NCI-H1092 (cell line): ENCODE data around the gene WDR62.
A peak's percentile ranks its signal among the peaks of the same experiment; 100 is the strongest.
"Not testable (repeated sequence)": the region's sequence is repeated elsewhere in the genome, so short reads cannot be mapped to it uniquely, and the experiment has no call there.

Experiments used
- DNase-seq: peaks from one replicate; lab custom pipeline; 2025; lab: John Stamatoyannopoulos, UW

Gene WDR62

DNA sequence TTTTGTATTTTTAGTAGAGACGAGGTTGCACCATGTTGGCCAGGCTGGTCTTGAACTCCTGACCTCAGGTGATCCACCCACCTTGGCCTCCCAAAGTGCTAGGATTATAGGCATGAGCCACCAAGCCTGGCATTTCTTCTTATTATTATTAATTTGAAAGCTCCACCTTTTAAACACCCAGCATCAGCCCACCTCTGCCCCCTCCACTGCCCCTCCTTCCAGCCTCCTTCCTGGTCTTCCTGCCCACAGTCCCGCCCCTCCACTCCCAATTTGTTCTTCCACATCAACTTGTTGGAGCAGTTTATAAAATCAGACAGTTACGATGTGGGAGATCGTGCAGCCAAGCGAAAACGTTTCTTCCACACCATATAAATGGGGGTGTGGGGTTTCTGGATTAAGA lies 14.2 kb upstream of the WDR62 start:
- DNase-seq = no peak

DNA sequence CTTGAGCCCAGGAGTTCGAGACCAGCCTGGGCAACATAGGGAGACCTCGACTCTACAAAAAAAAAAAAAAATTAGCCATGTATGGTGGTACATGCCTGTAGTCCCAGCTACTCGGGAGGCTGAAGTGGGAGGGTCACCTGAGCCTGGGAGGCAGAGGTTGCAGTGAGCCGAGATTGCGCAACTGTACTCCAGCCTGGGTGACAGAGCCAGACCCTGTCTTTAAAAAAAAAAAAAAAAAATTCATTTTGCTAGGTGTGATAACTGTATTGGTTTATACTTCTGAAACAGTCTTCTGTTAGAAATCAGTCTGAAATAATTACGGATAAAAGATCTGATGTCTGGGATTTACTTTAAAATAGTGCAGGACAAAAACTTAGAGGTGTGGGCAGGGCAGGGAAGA lies 13.6 kb upstream of the WDR62 start:
- not testable (repeated sequence) for DNase-seq

DNA sequence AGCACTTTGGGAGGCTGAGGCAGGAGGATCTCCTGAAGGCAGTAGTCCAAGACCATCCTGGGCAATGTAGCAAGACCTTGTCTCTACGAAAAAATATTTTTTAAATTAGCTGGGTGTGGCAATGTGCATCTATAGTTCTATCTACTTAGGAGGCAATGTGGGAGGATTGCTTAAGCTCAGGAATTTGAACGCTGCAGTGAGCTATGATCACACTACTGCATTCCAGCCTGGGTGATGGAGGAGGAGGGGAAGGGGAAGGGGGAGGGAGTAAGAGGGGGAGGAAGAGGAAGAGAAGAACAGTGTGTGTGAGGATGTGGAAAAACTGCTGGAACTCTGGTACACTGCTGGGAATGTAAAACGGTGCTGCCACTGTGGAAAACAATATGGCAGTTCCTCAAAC lies 12.9 kb upstream of the WDR62 start:
- DNase-seq = no peak

DNA sequence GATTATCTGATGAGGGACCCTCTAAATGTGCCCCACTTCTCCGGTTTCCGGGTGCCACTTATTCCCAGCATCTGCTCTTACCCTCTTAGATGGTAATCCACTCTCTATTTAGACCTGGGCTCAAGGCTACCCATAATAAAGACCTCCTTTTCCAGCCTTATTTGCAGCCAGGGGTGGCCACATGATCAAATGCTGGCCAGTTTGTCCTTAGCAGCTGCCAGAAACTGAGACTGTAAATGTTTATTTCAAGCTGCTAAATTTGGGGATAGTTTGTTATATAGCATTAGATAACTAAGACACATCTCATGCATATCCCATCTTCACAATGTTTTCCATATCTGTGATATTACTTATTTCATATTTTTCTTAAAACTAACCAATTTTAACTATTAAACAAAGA lies 10.7 kb upstream of the WDR62 start:
- no peak for DNase-seq

DNA sequence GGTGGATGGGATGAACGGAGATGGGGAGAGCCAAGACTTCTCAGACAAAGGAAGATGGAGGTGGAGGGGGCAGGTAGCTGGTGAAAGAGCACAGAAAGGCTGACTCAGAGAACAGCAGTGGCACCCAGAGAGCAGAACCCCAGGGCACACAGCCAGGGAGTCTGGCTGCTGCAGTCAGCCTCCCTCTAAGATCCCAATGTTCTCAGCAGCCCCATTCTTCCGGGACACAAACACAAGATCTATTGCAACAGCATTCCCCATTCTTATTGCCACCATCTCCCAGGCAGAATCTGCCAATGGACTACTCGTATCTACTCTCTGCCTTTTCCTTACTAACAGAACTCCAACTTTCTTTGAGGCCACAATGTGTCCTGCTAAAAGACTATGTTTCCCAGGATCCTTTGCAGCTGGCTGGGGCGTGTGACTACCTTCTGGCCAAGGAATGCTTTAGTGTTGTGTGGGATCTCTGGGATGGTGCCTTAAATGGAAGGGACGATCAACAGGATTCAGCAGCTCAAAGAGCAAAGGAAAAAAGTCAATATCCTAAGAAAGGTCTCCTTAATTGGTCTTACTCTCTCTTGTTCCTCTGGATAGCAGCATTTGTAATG lies 8.2 kb upstream of the WDR62 start:
- DNase-seq = no peak

DNA sequence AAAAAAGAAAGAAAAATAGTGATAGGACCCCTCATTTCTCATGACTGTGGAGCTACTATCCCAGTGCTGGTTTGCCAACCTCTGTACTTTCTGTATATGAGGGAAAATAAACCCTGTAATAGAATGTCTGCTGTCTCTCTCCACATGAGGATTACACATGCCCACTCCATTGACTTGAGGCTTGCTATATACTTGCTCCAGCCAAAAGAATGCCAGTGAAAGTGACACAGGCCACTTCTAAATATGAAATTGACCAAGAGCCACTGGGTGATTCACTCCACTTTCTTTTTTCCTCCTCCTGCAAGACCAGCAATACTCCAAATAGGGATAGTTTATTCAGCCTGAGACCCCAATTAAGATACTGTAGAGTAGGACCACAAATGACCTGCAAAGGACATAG lies 6.9 kb upstream of the WDR62 start:
- DNase-seq = no peak

DNA sequence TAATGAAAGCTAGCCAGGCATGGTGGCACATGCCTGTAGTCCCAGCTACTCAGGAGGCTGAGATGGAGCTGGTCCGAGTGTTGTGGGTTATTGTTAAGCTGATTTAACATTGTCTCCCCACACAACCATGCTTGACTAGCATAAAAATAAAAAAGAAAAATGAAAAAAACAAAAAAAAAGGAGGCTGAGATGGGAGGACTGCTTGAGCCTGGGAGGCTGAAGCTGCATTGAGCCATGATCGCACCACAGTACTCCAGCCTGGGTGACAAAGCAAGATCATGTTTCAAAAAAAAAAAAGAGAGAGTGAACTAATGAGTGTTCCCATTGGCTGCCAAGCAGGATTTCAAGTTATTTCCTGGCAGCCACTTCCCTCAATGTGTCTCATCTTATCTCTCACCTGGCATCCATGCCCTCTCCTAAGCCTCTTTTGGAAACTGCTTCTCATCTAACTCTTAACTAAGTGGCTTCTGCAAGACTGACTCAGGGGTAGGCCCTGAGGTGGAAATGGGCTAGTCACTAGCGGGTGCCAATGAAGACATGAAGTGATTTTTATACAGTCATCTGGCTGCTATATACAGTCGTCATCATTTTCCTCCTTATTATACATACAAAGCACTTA lies 5.5 kb upstream of the WDR62 start:
- no peak for DNase-seq

DNA sequence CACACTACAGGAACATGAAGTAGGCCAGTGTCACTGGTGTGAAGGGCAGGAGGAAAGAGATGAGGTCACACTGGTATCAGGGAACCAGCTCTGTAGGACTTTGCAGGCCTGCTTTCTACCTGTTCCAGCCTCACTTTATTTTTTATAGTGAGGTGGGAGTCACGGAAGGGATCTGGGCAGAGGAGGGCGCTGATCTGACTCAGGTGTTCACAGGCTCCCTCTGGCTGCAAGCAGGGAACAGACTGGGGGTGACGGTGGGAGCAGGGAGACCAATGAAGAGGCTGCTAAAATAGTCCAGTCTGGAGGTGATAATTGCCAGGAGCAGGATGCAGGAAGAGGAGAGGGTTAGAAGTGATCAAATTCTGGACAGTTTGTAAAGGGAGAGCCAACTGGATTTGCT lies 3.5 kb upstream of the WDR62 start:
- DNase-seq = no peak

DNA sequence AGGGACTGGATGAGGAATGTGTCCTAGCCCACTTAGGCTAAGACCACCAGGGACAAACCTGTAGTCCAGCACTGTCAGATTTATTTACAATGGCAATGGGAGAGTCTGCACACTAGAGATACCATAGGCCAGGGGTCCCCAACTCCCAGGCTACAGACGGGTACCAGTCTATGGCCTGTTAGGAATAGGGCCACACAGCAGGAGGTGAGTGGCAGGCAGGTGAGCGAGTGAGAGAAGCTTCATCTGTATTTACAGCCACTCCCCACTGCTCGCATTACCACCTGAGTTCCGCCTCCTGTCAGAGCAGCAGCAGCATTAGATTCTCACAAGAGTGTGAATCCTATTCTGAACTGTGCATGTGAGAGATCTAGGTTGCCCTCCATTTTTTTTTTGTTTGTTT lies 3.1 kb upstream of the WDR62 start:
- DNase-seq = no peak

DNA sequence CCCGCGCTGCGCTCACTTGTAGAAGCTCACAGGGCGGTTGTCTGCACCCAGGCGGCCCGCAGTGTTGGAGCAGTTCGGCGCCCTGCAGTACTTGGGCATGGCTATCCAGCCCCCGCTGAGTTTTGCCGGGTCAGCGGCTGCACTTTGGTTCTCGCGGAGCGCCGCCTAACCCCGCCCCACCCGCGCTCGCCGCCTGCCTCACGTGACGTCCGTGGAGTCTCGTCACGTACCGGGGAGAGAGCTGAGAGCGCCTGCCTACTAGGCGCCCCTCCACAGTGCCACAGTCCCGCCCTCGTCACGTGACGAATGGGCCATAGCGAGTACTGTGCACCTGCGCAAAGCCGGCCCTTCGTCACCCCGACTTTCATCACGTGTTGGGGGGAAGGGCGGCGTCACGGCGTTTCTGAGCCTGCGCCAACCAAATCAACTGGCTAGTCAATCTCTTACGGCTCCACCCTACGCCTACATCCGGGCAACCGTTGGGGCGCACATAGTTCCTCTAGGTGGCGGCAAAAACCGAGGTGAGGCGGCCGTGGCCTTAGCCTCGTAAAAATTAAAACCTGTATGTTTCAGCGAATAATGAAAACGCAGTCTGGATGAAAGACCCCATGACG lies 471 bp upstream of the WDR62 start, which contains the start of gene THAP8:
Gene THAP8 (minus strand): TSS at position 167 of the 614 bp plus-strand sequence. CDS start 68 bp downstream, at position 99.
- DNase-seq = peak; percentile 93

DNA sequence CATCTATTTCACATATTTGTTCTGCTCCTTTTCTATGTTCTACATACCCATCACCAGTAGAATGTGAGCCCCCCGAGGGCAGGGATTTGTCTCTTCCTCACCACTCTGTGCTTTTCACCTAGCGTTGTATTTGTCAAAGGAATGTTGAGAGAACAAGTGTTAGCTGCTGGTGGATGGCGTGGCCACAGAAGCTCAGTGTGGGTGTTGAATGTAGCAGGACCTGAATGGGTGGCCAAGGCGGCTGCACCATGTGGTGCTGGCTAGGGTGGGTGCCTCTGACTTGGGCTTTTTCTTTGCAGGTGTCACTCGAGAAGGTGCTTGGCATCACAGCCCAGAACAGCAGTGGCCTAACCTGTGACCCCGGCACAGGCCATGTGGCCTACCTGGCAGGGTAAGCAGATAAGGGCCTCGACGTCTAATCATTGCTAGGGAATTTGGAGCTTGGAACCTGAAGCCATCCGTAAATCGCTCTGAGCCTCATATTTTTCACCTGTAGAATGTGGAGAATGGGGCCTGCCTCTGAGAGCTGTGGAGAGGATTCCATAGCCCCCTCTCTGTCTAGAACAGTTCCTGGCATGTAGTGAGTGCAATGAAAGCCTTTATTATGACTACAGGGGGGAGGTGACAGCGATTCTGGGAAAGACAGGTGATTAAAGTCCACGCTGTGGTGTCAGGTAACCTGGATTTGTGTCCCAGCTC lies 3.9 kb downstream of the WDR62 start:
- DNase-seq = no peak

DNA sequence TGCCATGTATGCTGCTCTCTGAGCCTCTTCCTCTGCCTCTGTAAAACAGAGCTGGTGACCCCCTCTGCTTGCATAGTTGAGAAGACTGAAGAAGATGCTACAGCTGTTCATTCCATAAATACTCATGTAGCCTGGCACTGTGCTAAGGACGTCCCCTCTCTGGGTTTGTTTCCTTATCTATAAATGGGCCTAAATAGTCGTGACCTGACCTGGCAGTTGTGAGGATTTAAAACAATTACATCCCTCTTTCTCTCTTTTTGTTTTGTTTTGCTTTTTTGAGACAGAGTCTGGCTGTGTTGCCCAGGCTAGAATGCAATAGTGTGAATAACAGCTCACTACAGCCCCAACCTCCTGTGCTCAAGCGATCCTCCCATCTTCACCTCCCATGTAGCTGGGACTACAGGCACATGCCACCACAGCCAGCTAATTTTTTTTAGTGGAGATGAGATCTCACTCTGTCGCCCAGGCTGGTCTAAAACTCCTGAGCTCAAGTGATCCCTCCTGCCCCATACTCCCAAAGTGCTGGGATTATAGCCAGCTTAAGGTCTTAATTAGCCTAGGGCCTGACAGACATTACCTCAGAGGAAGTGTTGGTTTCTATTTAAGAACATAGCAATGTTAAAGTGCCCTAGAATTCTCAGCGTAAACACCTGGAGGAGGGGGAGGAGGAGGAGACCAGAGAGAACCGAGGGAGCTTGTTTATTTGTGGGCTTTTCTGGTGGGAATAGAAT lies 4.6 kb downstream of the WDR62 start:
- no peak for DNase-seq

DNA sequence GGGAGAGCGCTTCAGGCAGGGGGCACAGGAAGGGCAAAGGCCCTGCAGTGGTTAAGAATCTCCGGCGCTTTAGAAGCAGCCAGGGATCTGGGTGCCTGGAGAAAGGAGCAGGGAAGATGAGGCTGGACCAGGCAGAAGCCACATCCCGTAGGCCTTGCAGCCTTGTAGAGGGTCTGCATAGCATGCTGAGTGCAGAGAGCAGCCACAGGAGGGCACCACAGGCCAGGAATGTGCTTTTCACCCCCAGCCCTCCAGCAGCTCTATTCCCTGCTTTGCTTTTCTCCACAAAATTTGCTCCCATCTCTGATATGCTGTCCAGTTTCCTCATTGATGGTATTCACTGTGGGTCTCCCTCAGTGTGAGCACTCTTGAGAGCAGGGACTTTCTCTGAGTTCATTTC lies 5.7 kb downstream of the WDR62 start:
- DNase-seq = no peak

DNA sequence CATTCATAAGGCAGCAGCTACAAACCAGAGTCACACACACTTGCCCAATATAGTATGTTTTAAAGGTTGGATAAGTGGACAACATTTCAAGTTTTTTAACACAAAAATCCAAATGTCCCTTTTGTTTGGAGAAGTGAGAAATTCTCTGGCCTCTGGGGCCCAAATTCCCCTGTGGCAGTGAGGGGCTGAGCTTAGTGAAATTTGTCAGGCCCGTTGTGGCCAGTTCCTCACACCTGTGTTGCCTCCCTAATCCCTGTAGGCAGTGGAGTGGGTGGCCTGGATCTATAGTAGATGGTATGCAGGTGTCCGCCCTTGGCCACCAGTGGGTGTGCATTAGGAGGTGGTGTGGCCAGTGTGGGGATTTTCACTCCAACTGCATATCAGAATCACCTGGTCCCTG lies 6.7 kb downstream of the WDR62 start:
- no peak for DNase-seq

DNA sequence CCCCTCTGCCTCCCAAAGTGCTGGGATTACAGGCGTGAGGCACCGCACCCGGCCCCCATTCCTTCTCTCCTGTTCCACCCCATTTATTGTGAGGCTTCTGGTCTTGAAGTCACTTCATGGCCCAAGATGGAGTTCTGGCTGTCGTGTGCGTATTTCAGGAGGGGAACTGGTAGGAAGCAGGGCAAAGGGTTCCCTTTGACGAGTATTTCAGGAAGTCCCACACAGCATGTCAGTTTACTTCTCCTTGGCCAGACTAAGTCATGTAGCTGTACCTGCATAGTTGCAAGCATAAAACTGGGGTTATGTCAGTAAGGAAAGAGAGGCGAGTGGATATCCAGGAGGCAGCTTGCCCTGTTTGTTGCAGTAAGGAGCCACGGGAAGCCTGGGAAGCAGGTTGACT lies 10.1 kb downstream of the WDR62 start:
- no peak for DNase-seq

DNA sequence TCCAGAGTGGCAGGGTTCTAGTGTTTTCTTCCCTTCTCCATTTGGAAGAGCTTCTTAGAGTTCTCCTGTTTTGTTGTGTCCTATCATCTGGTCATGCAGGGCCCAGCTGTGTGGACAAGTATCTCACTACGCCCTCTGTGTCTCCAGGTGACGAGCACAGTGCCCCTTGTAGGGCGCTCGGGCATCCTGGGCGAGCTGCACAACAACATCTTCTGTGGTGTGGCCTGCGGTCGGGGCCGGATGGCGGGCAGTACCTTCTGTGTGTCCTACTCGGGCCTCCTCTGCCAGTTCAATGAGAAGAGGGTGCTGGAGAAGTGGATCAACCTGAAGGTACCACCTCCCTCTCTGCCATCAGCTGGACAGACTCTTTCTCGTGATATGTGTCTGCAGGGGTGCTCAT lies 13.0 kb downstream of the WDR62 start:
- DNase-seq = no peak

DNA sequence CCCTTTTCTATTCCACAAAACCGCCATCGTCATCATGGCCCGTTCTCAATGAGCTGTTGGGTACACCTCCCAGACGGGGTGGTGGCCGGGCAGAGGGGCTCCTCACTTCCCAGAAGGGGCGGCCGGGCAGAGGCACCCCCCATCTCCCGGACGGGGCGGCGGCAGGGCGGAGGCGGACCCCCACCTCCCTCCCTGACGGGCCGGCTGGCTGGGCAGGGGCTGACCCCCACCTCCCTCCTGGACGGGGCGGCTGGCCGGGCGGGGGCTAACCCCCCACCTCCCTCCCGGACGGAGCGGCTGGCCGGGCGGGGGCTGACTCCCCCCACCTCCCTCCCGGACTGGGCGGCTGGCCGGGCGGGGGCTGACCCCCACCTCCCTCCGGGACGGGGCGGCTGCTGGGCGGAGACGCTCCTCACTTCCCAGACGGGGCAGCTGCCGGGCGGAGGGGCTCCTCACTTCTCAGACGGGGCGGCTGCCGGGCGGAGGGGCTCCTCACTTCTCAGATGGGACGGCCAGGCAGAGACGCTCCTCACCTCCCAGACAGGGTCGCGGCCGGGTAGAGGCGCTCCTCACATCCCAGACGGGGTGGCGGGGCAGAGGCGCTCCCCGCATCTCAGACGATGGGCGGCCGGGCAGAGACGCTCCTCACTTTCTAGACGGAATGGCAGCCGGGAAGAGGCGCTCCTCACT lies 14.3 kb downstream of the WDR62 start:
- not testable (repeated sequence) for DNase-seq

DNA sequence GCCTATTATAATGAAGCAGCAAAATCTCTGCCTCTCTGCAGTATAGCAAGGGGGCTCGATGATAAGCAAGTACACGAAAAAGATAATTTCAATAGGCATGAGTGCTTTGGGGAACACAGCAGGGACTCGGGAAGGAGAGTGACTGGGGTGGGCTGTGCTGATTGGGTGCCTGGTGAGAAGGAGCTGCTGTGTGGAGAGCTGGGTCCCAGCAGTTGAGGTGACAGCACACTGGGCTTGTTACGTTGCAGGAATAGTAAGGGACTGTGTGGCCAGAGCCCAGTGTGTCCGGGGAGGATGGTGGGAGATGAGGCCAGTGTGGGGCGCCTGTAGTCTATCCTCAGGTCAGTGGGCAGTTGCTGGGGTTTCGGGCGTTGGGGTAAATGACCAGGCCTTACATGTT lies 17.4 kb downstream of the WDR62 start:
- DNase-seq = no peak

DNA sequence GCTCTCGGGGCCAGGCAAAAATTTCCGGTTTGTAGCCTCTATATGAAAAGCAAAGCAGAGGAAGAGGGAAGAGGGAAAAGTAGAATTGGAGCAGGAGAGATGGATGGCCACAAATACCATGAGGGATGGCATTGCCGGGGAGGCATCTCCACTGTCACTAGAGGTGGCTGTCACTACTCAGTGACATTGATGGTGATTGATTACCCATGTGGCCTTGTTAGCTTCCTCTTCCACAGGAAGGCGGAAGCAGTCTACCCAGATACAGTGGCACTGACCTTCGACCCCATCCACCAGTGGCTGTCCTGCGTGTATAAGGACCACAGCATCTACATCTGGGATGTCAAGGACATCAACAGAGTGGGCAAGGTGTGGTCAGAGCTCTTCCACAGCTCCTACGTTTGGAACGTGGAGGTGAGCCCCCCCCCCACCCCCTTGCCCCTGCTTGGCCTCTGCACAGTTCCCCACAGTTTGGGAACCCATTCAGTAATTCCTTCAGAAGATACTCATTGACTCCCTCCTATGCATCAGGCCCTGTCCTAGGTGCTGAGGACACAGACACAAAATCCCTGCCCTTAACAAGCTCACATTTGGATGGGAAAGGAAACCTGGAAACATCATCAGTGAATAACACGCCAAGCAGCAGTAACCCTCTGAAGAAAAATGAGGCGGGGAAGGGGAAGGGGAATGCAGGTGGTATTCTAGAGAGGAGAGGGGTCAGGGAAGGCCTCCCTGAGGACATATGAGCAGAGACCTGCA lies 18.6 kb downstream of the WDR62 start:
- no peak for DNase-seq

DNA sequence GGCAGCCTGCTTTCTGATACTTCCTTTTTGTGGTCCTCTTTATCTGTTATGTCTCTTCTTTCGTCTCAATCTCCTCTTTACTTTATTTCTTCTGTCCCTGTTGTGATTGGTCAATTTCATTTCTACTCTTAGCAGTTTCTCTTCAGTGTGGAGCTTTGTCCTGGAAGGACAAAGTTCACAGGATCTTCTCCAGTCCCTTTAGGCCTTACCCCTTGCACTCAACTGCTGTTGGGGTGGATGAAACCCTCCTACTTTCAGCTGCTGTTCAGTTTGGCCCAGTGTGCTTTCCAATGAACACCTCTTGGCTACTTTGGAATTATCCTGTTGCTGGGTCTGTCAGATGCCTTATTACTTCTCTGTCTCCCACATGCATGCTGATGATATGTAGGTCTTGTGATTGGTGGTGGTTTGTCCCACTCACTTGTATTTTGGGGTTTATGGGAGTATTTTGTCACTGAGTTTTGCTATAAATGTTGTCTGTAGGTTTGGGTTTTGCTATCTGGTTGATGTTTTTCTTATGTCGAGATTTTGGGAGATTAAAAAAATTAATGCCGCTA lies 24.8 kb downstream of the WDR62 start:
- no peak for DNase-seq

DNA sequence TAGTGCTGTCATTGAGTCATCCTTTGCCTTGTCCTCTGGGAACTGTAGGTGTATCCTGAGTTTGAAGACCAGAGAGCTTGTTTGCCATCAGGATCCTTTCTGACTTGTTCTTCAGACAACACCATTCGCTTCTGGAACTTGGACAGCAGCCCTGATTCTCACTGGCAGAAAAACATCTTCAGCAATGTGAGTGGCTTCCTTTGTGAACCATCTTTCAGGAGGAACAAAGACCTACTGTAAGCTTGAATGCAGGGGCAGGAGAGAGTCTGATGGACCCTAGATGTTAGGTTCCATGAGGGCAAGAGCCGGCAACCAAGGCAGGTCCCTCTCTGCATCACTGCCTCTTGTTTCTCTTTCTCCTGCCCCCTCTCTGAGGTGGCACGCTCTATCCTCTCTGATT lies 26.7 kb downstream of the WDR62 start:
- DNase-seq = no peak
